HG02970 (cell line): ENCODE measurements around the gene CLDN16.

Experiments used
- ATAC-seq: cut with Tn5 transposase; IDR thresholded peaks from one replicate; pipeline ENCODE4 v1.9.1; 2021; ENCODE audit warnings: mild to moderate bottlenecking, moderate library complexity, moderate number of reproducible peaks; ENCODE audit not compliant: unreplicated experiment, low FRiP score

CLDN16 gene

DNA sequence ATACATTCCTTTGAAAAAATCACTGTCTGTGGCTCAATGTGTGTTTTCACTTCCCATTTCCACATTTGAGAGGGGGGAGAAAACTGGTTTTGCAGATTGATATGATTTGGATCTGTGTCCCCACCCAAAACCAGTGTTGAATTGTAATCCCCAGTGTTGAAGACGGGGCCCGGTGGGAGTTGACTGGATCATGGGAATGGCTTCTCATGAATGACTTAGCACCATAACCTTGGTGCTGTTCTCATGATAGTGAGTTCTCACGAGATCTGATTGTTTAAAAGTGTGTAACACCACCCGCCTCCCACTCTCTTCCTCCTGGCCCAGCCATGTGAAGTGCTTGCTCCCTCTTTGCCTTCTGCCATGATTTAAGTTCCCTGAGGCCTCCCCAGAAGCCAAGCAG lies 45.7 kb downstream of the CLDN16 start:
- ATAC-seq, result no peak

DNA sequence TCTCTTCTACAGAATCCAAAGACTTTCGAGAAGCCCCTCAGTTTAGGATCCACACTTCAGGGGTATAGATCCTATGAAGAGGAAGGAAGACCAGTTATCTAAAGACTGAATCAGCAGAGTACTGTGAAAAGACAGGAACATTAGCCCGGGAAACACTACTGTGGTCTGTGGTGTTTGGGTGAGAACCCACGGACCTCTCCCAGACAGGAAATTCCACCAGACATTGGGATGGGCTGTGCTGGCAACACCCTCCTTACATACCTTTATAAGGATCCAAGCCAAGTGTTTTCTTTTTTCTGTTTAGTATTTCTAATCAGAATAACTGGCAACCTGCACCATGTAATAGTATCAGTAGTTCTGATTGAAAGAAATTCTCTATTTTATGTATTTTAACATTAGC lies 47.7 kb downstream of the CLDN16 start:
- no peak for ATAC-seq

DNA sequence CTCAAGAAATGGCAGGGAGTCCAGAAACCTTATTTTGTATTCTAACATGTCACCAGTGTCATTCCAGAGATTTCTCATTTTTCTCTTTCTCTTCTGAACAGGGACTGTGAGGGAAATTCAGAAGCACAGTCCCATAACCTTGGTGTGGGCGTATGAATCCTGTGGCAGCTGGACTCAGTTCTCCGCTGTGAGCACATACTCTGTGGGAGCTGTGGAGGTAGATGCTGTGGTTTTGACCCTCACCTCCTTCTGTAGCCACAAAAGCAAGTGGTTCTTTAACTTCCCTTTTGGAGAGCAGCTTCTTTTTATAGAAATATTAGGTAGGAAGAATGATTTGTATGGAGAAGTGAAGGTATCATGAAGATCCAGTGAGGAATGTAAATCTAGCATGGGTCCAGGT lies 48.4 kb downstream of the CLDN16 start:
- no peak for ATAC-seq

- no peak for ATAC-seq
Observed at GRCh38 chr3:190442240-190442639, 54.3 kb downstream of the CLDN16 start.

DNA sequence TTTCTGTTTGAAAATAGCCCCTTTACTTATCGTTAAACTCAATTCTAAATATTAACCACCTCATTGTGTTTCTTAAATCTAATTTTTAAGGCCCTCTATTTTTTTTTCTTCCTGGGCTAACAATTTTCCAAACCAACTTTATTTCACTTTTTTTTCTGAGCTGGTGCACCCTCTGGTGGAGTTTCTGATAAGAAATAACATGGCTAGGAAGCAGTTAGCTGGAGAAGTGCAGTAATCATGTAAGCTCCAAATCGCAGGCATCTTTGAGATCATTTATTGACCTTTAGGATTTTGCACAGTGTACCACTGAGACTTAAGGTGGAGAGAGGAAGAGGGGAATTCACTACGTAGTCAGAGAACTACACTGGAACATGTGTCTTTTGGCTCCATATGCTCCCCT lies 55.3 kb downstream of the CLDN16 start:
- no peak for ATAC-seq

- no peak for ATAC-seq
Observed at GRCh38 chr3:190444006-190444405, 56.0 kb downstream of the CLDN16 start.

- ATAC-seq, result no peak
Observed at GRCh38 chr3:190444576-190445145, 56.7 kb downstream of the CLDN16 start.

DNA sequence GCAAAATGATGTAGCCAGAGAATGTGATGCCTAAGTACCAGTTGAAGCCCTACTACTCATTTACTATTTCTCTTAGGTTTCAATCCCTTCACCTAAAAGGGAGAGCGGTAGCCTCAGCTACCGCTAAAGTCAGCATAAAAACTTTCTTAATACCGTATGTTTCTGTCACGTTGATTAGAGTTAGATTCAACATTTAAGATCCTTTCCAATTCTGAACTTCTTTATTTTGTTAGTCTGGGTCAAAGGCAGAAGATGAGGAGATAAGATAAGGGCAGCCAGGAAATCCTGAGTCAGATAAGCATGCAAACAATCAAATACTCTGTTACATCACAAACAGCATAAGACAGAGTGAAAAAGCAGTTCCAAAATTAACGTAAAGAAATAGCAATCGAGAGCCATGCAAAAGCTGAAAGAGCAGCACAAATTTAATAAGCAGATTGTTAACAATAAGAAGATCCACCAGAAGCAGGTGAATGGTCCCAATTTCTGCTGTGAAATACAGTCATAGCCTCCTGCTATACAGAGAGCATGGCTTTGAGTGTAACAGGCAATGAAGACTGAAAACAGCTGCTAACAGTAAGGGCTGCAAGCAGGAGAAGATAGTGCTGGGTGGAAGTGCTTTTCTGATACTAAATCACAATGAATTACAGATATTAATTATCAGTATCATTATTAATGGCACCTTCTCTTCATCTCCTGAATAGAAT lies 58.8 kb downstream of the CLDN16 start:
- no peak for ATAC-seq

- ATAC-seq, result no peak
Observed at GRCh38 chr3:190448256-190448655, 60.3 kb downstream of the CLDN16 start.

DNA sequence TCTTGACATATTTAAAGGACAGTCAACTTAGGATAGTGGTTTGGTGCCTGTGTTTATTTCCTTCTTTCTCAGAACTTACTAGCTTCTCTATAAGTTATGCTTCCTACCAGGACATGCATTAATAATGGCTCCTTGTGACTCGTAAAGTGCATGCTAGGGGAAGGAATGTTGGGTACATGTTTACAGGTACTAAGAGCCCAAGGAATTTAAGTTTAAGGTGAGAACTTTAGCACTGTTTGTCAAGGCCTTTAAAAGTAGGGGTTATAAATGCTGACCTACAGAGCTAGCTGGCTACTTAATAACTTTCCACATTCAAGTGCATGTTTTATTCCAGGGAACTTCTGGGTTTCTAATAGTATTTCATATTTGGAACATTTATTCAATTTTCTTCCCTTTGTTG lies 61.8 kb downstream of the CLDN16 start, which contains the start of gene TMEM207:
Gene TMEM207, minus strand, starts transcription at position 101 of the 400 bp plus-strand sequence. Its CDS starts 92 bp downstream, at position 9.
- no peak for ATAC-seq

DNA sequence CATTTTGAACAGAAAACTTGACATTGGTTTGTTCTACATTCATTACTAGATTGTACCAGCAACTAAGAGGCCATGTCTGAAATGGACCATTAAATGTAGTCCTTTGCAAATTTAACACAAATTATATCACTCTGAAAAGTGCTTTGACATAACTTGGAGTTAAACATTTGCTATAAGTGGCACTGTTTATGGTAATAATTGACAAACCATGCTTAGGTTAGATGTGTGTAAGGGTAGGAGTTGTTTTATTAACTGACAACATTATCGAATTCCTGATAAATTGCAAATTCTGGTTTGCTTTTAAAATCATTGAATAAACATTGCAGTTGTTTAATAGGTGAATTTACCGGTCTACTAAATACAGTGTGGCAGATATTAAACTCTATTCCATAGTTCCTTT lies 67.9 kb downstream of the CLDN16 start:
- no peak for ATAC-seq

- ATAC-seq, result no peak
Observed at GRCh38 chr3:190456770-190457169, 68.8 kb downstream of the CLDN16 start.

- no peak for ATAC-seq
Observed at GRCh38 chr3:190458040-190458439, 70.1 kb downstream of the CLDN16 start.
